Lung (tissue), 12 donors: ENCODE data around the gene MYO3B. TPM values are rescaled to one million over a fixed set of nuclear protein-coding genes. Genes with fewer than 3 reads are reported as not detected.

ENCODE experiments used
- ATAC-seq: fragments of 200-7000 bp; cut with Tn5 transposase; one replicate; pipeline ENCODE4 v1.9.1; 2020; ENCODE audit warnings: moderate number of reproducible peaks; ENCODE audit not compliant: insufficient read depth, low FRiP score
- DNase-seq, 3 donors: peaks; one replicate each; pipeline ENCODE4 v3.0.0-alpha.2; 2013 to 2017
- H3K27ac ChIP-seq, 2 donors: one replicate each; pipeline ENCODE4 v1.5.1; 2013; ENCODE audit warnings: mild to moderate bottlenecking in 2 of 2, moderate library complexity in 2 of 2, control low read depth in 1 of 2, inconsistent platforms in 1 of 2, low read depth in 1 of 2, low read length in 1 of 2
- H3K27me3 ChIP-seq, 3 donors: one replicate each; pipeline ENCODE4 v1.5.1; 2013; ENCODE audit warnings: low read length in 2 of 3; ENCODE audit not compliant: control insufficient read depth in 3 of 3, insufficient read depth in 3 of 3
- H3K36me3 ChIP-seq, 4 donors: one replicate each; pipeline ENCODE4 v1.5.1; 2013; ENCODE audit warnings: low read length in 4 of 4, mild to moderate bottlenecking in 1 of 4, moderate library complexity in 1 of 4; ENCODE audit not compliant: control insufficient read depth in 4 of 4, insufficient read depth in 4 of 4
- H3K4me1 ChIP-seq, 5 donors: one replicate each; pipeline ENCODE4 v1.5.1; 2013; ENCODE audit warnings: low read length in 5 of 5, mild to moderate bottlenecking in 2 of 5, moderate library complexity in 1 of 5; ENCODE audit not compliant: control insufficient read depth in 5 of 5, insufficient read depth in 5 of 5
- H3K4me3 ChIP-seq: one replicate; pipeline ENCODE4 v1.5.1; 2013; ENCODE audit warnings: mild to moderate bottlenecking, control low read depth, moderate library complexity
- H3K9ac ChIP-seq, 2 donors: one replicate each; pipeline ENCODE4 v1.5.1; 2013; ENCODE audit warnings: low read length in 2 of 2, control low read depth in 1 of 2; ENCODE audit not compliant: insufficient read depth in 1 of 2
- H3K9me3 ChIP-seq, 4 donors: one replicate each; pipeline ENCODE4 v1.5.1; 2013; ENCODE audit warnings: low read length in 3 of 4, mild to moderate bottlenecking in 1 of 4, moderate library complexity in 1 of 4; ENCODE audit not compliant: control insufficient read depth in 4 of 4, insufficient read depth in 3 of 4
- CTCF ChIP-seq: IDR thresholded peaks from 2 replicates; pipeline ENCODE4 v1.5.1; 2012; ENCODE audit warnings: mild to moderate bottlenecking; ENCODE audit errors: control extremely low read depth, extremely low read depth
- WGBS, 2 donors: extraction: QIAGEN DNeasy Blood & Tissue Kit; methylation state at CpG; one replicate each; pipeline ENCODE4 v1.1.7; 2013; 5-methylcytosine and 5-hydroxymethylcytosine counted together
- polyA plus RNA-seq, 2 donors: library from polyadenylated mRNA; stranded (reverse); fragments of 200-250 nt; gene quantifications; one replicate each; pipeline ENCODE4 v1.2.1, GENCODE V29; 2013
- total RNA-seq, 2 donors: library from RNA; depleted of rRNA in 1 of 2; stranded (reverse); fragments of >200 nt in 1 of 2; gene quantifications; one replicate each; pipeline ENCODE4 v1.2.1, GENCODE V29; 2014 to 2021
- donor health status: control.
- donor health status: control.
- donor health status: Bipolar disorder and iron deficiency.
- donor health status: healthy.
- donor health status: DM: yes; HTN: yes; CAD: no.

MYO3B gene
- total and polyA plus RNA-seq, 4 donors: 0.03 to 0.82 (median 0.05) TPM; not detected in 1

- Histone ChIP-seq H3K9ac (no peak overlapping the region), H3K27me3 (peaks cover 0 to 14% (median 14%) of the 10 kb centered on the region in 3 donors), H3K9me3 (no peaks in the 10 kb centered on the region), H3K4me3 (no peak overlapping the region), H3K36me3 (no peaks in the 10 kb centered on the region), H3K4me1 (no peaks in the 10 kb centered on the region), H3K27ac (no peak overlapping the region)
- ATAC-seq (no peak), DNase-seq (no peak)
- TF ChIP-seq CTCF: no peak
- 41 to 54% methylated on average over 5 of the region's 5 CpGs for WGBS, 2 donors
Measured at GRCh38 chr2:170368370-170368769, 190.4 kb downstream of the MYO3B start.

GRCh38 chr2:170369228-170369627 is 191.3 kb downstream of the MYO3B start:
- Histone ChIP-seq H3K4me3 (no peak overlapping the region), H3K4me1 (no peaks in the 10 kb centered on the region), H3K27ac (no peak overlapping the region), H3K36me3 (no peaks in the 10 kb centered on the region), H3K9me3 (no peaks in the 10 kb centered on the region), H3K9ac (no peak overlapping the region), H3K27me3 (peaks cover 0 to 14% (median 11%) of the 10 kb centered on the region in 3 donors)
- 76 to 87% methylated on average over 2 of the region's 2 CpGs for WGBS, 2 donors
- no peak for ATAC-seq
- no peak for TF ChIP-seq CTCF
- DNase-seq: no peak

- Histone ChIP-seq H3K27me3 (peaks cover 0 to 14% (median 13%) of the 10 kb centered on the region in 3 donors), H3K4me1 (no peaks in the 10 kb centered on the region), H3K36me3 (no peaks in the 10 kb centered on the region), H3K9ac (no peak overlapping the region), H3K9me3 (no peaks in the 10 kb centered on the region), H3K27ac (no peak overlapping the region), H3K4me3 (no peak overlapping the region)
- peak in 2 of 3 donors; percentile 55 to 57 for DNase-seq
- ATAC-seq: no peak
- 18 to 40% methylated on average over 1 of the region's 1 CpG for WGBS, 2 donors
- TF ChIP-seq CTCF: no peak
Measured at GRCh38 chr2:170369894-170370293, 191.9 kb downstream of the MYO3B start.

GRCh38 chr2:170371231-170371998 is 193.5 kb downstream of the MYO3B start:
- no peaks in the 10 kb centered on the region for H3K9me3 ChIP-seq
- 50 to 67% methylated on average over 6 of the region's 6 CpGs for WGBS, 2 donors
- DNase-seq (no peak), ATAC-seq (no peak)
- no peak overlapping the region for H3K4me3 ChIP-seq
- H3K4me1 ChIP-seq: no peaks in the 10 kb centered on the region
- H3K27me3 ChIP-seq: peaks cover 0 to 14% (median 7%) of the 10 kb centered on the region in 3 donors
- no peak for TF ChIP-seq CTCF
- no peak overlapping the region for H3K9ac ChIP-seq
- no peak overlapping the region for H3K27ac ChIP-seq
- no peaks in the 10 kb centered on the region for H3K36me3 ChIP-seq
